HuH-7.5 (cell line): ENCODE data around the gene NPHP4.

Experiments used
- DNase-seq: peaks from one replicate; pipeline ENCODE4 v3.0.0; 2011; ENCODE audit warnings: low spot score

NPHP4 gene

DNA sequence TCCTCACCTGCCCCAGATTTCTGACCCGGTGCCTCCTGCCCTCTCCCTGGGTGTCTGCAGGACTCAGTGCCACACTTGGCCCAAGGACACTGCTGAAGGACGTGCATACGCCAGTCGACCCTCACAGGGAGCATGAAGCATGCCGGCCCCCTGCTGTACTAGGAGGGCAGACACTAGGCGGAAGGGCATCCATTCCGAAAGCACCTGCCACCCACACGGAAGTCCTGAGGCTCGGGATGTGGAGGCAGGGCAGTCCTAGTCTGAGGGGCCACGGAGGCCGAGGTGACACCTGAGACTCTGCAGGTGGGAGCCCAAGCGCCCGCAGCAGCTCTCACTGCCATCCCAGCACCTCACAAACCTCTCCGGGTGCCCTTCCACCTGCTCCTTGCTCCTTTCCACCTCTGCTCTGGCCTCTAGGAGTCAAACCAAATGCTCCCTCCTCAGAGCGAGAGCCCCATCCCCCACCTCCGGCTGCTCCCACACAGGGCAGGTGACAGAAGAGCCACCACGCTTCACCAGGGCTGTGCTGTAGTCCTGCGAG, 2.4 kb downstream of the NPHP4 start:
- DNase-seq: no peak

- no peak for DNase-seq
Measured at GRCh38 chr1:5989286-5989605, 3.0 kb downstream of the NPHP4 start.

DNA sequence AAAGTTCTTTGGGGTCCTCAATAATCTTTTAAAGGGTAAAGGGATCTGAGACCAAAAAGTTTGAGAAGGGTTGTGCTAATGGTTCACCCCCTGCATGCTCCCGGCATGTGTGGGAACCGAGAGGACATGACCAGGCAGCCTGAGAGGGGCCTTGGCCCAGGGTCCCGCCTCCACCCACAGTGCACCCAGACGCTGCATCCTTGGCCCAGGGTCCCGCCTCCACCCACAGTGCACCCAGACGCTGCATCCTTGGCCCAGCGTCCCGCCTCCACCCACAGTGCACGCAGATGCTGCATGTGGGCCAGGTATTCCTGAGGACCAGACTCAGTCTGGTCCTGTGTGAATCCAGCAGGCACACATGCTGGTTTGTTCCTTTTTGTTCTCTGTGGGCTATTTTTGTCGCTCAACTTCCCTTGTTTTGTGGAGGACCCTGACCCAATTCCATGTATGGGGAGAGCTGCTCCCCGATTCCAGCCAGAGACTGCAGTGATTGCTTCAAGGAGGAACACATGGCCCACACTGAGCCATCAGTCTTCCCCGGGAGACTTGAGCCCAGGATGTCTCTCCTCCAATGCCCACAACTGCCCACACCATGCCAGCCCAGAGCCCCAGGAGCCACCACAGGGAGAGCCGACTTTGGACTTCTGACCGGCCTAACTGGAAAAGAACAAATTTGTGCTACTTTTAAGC, 3.5 kb downstream of the NPHP4 start:
- no peak for DNase-seq

GRCh38 chr1:5986018-5986417, 6.2 kb downstream of the NPHP4 start:
- no peak for DNase-seq

DNA sequence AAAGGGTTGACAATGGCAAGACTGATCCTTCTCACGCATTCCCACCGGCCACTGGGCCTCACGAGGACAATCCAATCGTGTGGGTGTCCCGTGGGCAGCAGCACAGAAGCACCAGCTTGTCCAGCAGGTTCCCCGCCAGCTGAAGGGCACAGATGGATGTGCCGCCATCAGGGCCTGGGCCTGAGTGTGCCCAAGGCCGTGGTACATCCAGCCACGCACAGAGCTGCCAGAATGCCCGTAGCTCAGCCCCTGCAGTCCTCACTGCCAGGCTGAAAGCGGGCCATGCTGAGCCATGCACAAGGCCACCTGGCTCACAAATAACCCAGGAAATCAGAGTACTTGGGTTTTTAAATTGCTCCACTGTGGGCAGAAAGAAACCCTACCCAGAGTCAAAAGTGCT, 7.0 kb downstream of the NPHP4 start:
- no peak for DNase-seq

GRCh38 chr1:5983361-5984103, 8.7 kb downstream of the NPHP4 start:
- no peak for DNase-seq

GRCh38 chr1:5982868-5983267, 9.4 kb downstream of the NPHP4 start:
- DNase-seq: no peak

GRCh38 chr1:5982276-5982675, 9.9 kb downstream of the NPHP4 start:
- no peak for DNase-seq

GRCh38 chr1:5981009-5981380, 11.2 kb downstream of the NPHP4 start:
- no peak for DNase-seq

DNA sequence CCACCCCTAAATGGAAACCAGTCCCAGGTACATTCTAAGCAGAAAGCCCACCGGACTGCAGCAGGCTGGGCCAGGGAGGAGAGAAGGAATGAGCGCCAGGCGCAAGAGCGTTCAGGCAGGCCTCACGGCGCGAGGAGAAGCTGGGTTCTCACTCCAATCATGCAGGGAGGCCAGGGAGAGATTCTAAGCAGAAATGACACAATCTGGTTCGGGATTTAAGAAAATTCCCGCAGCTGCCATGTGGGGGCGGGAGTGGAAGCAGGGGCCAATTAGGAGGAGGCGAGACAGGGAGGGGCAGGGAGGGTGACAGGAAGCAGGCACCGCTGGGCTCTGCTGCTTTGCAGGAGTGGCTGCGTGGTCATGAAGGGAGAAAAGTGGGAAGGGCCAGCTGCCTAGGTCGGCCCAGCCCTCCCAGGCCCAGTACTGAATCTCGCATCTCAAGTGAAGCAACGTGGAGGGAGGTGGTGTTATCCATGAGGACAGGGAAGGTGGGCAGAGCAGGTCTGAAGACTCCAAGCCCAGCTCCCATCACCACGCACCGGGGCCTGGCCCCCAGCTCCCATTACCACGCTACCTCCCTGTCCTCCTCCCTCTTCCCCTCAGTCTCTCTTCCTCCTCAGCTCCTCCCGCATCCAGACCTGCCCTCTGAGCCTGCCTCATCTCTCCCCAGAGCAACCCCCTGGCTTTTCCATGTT, 11.8 kb downstream of the NPHP4 start:
- no peak for DNase-seq

GRCh38 chr1:5979536-5980313, 12.5 kb downstream of the NPHP4 start:
- DNase-seq: no peak

DNA sequence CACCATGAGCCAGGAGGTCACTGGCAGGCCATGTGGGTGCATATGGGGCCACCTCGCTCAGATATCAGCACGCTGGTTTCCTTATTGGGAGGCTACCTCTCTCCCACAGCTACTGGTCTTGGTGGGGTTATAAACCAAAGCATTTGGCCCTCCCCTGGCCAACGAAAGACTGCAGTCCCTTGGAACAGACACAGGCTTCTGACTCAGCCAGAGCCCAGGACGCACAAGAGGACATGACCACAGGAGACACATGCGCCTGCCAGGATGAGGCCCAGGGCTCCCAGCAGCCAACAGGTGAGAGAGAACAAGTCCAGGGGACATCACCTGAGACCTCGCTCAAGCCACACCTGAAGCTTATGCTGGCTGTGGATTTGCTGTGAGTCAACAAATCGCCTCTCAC, 13.8 kb downstream of the NPHP4 start:
- no peak for DNase-seq

GRCh38 chr1:5977494-5978444, 14.5 kb downstream of the NPHP4 start:
- no peak for DNase-seq

DNA sequence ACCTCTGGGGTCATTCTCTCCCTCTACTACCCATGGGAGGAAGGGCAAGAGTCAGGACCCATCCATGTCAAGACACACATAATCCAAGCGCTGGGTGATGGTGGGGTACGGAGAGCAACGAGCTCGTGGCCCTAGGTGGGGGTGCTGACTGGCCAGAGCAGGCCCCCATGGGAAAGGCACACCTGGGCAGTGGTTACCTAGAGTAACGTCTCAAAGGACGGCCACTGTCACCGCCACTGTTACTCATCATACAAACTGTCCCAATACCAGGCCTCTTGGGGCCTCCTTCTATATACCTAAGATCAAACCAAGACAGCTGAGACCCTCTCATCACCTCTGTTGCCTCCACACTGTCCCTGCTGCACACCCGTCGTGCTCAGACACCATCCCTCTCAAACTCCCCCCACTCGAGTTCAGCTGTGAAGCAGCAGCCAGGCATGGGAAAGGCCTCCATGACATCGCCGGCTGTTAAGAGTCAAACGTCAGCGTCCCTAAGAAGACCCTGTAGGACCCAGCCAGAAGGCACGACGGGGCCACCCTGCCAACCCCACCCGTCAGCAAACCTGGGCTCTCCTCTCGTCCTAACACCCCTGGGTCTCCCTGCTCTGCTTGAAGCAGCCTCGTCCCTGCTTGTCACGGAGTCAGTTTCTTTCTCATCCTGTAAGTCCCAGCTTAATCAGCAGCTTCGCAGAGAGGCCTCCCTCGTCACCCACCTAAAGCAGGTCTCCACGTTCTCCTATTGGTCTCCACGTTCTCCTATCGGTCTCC, 15.3 kb downstream of the NPHP4 start:
- DNase-seq: no peak

- no peak for DNase-seq
Measured at GRCh38 chr1:5976231-5976630, 16.0 kb downstream of the NPHP4 start.

DNA sequence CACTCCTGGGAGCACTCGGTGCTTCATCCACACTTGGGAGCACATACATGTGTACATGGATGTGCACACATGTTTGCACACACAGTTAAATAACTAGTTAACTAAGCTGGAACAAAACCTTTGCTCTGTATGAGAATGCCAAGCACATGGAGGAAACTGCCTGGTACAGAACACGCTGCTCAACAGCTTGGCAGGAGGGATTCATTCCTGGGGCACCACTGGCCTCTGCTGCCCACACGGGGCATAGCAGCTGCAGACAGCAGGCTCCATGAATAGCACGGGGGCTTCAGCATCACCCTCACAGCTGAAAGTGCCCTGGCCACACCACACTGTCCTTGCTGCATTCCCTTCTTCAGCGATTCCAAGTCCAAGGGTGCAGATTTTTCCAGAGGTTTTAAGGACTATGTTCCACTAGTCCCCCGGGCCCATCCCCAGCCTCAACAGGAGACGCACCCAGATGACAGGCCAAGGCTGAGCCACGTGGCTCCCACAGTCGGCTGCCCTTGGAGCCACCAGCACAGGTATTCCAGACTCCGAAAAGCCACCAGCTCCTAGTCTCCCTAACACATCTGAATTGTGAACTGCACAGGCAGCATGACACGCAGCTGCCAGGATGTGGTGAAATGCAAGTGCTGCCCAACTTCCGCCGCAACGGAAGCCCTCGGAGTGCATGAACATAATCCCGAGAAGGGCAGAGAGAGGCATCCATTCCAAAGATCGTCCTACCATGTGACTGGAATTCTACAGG, 16.9 kb downstream of the NPHP4 start:
- DNase-seq: peak; percentile 43

DNA sequence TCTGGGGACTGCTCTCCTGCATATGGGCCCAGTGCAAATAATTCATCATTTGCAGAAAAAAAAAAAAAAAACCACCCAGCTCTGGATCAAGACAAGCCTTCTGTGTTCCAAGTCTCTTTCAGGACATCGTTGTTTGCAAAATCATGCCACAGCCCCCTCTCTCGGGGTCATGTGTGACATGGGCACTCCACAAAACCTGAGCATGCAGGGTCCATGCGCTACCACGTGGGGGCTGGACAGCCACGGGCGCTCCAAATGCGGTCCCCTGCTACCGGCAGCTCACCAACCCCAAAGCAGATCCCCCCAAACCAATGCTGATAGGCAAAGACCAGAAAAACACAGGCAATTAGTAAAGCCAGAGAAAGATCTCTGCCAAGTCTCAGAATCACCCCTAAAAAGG, 17.6 kb downstream of the NPHP4 start:
- no peak for DNase-seq

GRCh38 chr1:5973771-5974170, 18.5 kb downstream of the NPHP4 start:
- no peak for DNase-seq

DNA sequence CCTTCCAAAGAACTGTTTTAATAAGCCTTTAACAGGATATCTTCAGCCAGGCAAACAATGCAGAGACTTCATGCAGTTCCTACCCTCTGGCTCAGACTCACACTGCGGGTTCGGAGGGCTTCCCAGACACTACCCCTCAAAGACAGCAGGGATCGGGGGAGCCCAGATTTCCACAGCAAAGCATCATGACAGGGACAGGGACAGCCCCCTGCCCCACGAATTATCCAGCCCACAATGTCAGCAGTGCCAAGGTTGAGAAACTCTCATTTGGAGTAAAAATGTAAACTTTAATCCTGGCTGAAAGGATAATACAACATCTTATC, 20.1 kb downstream of the NPHP4 start:
- no peak for DNase-seq
